SW 1271 (cell line): ENCODE measurements around the gene SNRNP200.

Source experiments
- DNase-seq, 2 experiments: peaks; one replicate each; lab custom pipeline; 2025; lab: John Stamatoyannopoulos, UW

Gene SNRNP200

GRCh38 chr2:96251721-96252292 is 53.5 kb downstream of the SNRNP200 start:
- DNase-seq = peak; percentile 66 to 89

- no peak for DNase-seq
Observed at GRCh38 chr2:96250188-96250587, 55.2 kb downstream of the SNRNP200 start.

- no peak for DNase-seq
Observed at GRCh38 chr2:96249654-96250053, 55.7 kb downstream of the SNRNP200 start.

- no peak for DNase-seq
Observed at GRCh38 chr2:96248624-96249023, 56.7 kb downstream of the SNRNP200 start.

DNA sequence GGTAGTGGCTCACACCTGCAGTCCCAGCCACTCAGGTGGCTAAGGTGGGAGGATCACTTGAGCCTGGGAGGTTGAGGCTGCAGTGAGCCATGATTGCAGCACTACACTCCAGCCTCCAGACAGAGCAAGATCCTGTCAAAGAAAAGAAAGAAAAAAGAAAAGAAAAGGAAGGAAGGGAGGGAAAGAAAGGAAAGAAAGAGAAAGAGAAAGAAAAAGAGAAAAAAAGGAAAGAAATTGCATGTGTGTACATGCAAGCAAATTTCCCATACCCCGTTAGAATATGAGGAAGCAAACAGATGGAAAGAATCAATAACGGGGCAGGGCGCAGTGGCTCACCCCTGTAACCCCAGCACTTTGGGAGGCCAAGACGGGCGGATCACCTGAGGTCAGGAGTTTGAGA is 57.5 kb downstream of the SNRNP200 start:
- no peak for DNase-seq

- DNase-seq = no peak
Observed at GRCh38 chr2:96247009-96247408, 58.3 kb downstream of the SNRNP200 start.

- no peak for DNase-seq
Observed at GRCh38 chr2:96245609-96246390, 59.5 kb downstream of the SNRNP200 start.

- no peak for DNase-seq
Observed at GRCh38 chr2:96243843-96244242, 61.5 kb downstream of the SNRNP200 start.

DNA sequence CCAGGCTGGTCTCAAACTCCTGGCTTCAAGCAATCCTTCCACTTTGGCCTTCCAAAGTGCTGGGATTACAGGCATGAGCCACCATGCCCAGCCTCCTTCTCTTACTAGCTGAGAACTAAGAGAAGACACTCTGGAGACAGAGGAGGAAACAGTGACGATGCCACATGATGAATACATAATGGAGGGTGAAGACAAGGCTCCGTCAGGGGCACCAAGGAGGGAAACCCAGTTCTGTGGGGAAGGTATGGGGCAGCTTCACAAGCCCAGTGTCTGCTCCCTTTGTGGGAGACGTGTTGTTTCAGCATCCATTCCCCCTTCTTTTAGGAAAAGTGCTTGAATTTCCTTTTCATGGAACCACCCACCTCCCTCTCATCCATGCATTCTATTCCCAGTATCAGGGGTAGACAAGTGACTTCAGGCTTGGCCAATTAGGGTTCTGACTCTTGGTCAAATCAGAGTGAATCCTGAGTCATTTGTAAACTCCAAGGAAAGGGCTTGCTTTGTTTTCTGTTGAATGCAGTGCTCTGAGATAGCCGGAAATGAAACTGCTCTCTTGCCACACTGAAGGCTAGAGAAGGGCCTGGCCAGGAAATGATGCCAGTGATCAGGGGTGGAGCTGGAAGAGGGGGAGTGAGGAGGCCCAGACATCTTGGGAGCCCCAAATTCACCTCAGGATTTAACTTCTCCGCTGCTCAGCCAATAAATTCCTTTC is 63.3 kb downstream of the SNRNP200 start:
- DNase-seq = no peak

DNA sequence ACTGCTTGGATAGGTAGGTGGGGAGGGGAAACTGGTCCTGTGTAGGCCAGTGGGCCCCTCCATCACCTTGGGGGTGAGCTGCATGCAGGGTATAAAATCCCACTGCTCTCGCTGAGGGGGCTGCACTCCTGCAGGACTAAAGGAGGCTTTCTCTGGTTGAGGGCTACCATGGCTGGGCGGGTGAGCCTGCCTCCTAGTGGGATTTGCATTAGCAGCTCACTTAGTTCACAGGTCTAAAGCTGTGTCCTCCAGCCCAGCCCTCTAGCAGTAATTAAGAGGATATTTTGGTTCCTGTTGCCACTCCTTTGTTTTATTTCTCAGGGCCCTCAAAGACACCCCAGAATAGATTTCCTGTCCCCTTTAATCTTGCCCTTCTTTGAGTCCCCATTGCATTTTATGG is 64.1 kb downstream of the SNRNP200 start:
- no peak for DNase-seq

- no peak for DNase-seq
Observed at GRCh38 chr2:96240341-96241038, 64.9 kb downstream of the SNRNP200 start.

GRCh38 chr2:96239745-96240264 is 65.5 kb downstream of the SNRNP200 start:
- DNase-seq = no peak

- DNase-seq = no peak
Observed at GRCh38 chr2:96239091-96239490, 66.3 kb downstream of the SNRNP200 start.

DNA sequence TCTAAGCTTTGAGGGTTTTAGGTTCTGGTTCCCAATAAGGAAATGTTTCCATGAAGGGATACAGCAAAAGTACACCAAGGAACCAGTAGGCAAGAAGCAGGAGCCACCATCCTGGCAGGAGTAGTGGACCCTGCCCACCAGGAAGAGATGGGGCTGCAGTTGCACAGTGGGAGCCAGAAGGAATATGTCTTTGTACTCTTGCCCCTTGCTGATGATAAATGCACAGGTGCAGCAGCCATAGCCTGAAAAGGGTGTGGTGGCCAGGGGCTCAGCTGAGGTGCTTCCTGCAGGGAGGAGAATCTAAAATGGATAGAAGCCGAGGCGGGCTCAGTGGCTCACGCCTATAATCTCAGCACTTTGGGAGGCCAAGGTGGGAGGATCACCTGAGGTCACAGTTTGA is 67.1 kb downstream of the SNRNP200 start:
- no peak for DNase-seq

- DNase-seq = no peak
Observed at GRCh38 chr2:96236882-96237281, 68.5 kb downstream of the SNRNP200 start.

DNA sequence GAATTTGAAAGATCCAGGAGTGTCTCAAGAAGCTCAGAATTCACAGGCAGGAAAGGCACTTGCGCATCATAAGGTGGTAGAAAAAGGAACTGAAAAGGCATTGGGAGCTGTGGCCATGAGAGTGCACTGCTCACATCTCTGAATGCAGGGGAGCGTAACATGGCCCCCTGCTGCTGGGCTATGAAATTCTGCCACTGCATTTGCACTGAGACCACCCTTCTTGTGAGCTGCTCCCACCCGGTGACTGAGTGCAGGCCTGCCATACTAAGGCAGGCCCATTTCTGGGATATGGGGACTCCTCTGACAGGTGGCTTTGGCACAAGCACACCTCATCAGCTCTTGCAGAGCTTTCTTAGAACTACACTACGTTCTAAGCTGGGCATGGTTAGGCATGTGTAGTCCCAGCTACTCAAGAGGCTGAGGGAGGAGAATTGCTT is 71.4 kb downstream of the SNRNP200 start:
- DNase-seq = no peak

DNA sequence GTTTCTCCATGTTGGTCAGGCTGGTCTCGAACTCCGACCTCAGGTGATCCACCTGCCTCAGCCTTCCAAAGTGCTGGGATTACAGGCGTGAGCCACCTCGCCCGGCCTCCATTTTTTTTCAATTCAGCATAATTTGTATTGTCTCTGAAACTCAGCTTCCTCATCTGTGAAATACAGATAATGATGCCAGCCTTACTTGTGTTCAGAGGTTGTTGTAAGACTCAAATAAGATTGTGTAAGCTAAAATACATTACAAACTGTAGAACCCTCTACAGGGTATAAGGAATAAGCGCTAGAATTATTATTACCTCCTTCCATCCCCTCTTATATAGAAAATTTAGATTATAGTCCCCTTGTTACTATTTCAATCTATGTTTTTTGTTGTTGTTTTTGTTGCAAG is 71.9 kb downstream of the SNRNP200 start:
- no peak for DNase-seq

DNA sequence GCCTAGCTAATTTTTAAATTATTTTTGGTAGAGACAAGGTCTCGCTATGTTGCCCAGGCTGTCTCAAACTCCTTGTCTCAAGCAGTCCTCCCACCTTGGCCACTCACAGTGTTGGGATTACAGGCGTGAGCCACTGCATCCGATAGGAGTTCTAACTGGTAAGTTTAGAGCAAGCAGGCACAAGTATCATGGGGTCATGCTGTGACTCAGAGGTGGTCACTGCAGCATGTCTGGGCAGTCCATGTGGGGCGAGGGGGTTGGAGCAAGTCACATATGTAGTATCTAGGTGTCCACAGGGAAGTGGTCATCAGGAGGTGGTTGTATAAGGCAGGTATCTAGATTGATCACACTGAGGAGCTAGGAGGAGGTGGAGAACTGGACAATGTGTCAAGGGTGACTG is 74.0 kb downstream of the SNRNP200 start:
- no peak for DNase-seq

DNA sequence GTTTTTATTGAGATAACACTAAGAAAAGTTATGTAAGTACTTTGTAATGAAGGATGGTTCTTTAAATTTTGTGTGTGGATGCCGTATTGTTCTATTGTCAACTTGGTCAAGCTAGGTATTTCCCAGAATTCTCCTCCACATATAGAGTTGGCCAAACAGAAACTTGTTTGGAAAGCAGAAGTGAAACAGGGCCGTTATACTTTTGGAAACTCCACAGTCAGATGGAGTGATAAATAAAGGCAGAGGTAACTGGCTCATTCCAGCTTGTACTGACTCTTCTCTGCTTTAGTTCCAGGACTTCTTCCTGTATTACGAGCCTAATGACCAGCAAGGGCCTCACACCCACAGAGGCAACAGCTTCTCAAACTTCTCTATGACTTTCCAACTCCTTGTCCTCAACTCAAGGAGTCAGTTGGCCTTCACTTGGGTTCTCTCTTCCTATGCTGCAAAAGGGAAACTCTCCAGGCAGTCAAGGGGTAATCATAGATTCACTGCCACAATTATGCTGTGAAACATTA is 80.3 kb downstream of the SNRNP200 start:
- no peak for DNase-seq
